Peyer's patch (tissue), 4 donors: ENCODE results near the gene IL17RB. TPM values are rescaled to one million over a fixed set of nuclear protein-coding genes. Genes with fewer than 3 reads are reported as not detected.

Experiments used
- DNase-seq, 3 donors: peaks; one replicate each; pipeline ENCODE4 v3.0.0-alpha.2; 2017 to 2019
- H3K27ac ChIP-seq, 4 donors: fragments of 200-600 bp; sonication (generic); one replicate each; pipeline ENCODE4 v1.5.1; 2016 to 2019
- H3K27me3 ChIP-seq, 2 donors: fragments of 200-600 bp; sonication (generic); one replicate each; pipeline ENCODE4 v1.5.1; 2019
- H3K36me3 ChIP-seq, 3 donors: fragments of 200-600 bp; sonication (generic); one replicate each; pipeline ENCODE4 v1.5.1; 2016 to 2019
- H3K4me1 ChIP-seq, 4 donors: fragments of 200-600 bp; sonication (generic); one replicate each; pipeline ENCODE4 v1.5.1; 2016 to 2019
- H3K4me3 ChIP-seq, 4 donors: fragments of 200-600 bp; sonication (generic); 1 replicate in 3 of 4; 2 replicates in 1 of 4; pipeline ENCODE4 v1.5.1; 2016 to 2019; ENCODE audit warnings: mild to moderate bottlenecking in 1 of 4
- H3K9me3 ChIP-seq, 4 donors: fragments of 200-600 bp; sonication (generic); one replicate each; pipeline ENCODE4 v1.5.1; 2016 to 2019; ENCODE audit warnings: mild to moderate bottlenecking in 1 of 4
- CTCF ChIP-seq, 6 experiments: fragments of 450-650 bp in 4 of 6; fragments of 200-600 bp in 2 of 6; sonication (generic) in 1 of 6; IDR thresholded peaks; one replicate each; pipeline ENCODE4 v1.5.1; 2017 to 2019; ENCODE audit warnings: antibody characterized with exemption in 6 of 6, mild to moderate bottlenecking in 3 of 6, moderate library complexity in 1 of 6
- POLR2A ChIP-seq, 2 donors: fragments of 450-650 bp; IDR thresholded peaks; one replicate each; pipeline ENCODE4 v1.5.1; 2017; ENCODE audit warnings: antibody characterized with exemption in 2 of 2, mild to moderate bottlenecking in 2 of 2, moderate library complexity in 2 of 2
- total RNA-seq, 4 donors: library from RNA; depleted of rRNA; stranded (reverse); fragments of >200 nt; gene quantifications; one replicate each; pipeline ENCODE4 v1.1.0, GENCODE V29; 2016

IL17RB gene
- total RNA-seq, 4 donors from 2014 or later, result 18.2 to 38.5 (median 32.4) TPM

DNA sequence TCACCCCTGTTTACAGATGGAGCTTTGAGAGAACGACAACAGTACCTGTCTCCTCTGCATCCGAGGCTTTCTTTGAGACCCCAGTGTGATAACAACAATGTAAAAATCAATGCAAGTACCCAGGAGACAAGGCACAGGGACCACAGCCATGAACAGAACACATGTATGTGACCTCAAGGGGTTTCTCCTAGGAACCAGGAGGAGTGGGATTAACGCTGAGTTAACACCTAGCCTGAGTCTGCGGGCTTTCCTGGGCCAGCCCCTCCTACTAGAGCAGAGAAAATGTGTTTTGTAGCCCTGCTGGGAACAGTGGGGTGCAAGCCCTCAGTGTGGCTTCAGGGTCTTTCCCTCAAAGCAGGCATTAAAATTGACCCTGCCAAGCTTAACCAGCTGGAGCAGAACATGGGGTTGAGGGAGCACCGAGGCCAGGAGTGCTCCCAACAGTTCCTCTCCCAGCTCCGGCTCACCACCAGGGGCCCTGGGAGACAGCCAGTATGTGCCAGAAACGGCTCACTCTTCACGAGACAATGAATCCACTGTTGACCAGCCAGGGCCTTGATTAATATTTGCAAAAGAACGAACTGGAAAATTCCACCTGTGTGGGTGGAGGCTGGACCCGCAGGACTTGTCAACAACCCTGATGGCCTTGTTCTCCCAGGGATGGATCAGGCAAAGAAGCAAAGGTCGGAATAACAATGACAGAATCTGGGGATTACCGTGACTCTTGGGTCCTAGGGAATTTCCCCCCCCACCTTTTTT lies 3.8 kb upstream of the IL17RB start:
- H3K27me3 ChIP-seq, result no peaks in the 10 kb centered on the region
- peak overlapping the region in 3 of 4 donors; percentile 43 to 97 (median 88) for H3K27ac ChIP-seq
- H3K36me3 ChIP-seq, result peaks cover 0 to 5% (median 0%) of the 10 kb centered on the region in 3 donors
- no peaks in the 10 kb centered on the region for H3K9me3 ChIP-seq
- TF ChIP-seq CTCF (IDR thresholded peaks at IDR 0.05) (peak in 3 of 6 experiments; percentile 45 to 61 (median 56)), POLR2A (IDR thresholded peaks at IDR 0.05) (peak in 1 of 2 donors; percentile 10)
- DNase-seq, result peak in 2 of 3 donors; percentile 76 to 80
- peak overlapping the region in 2 of 4 donors; percentile 33 to 82 for H3K4me3 ChIP-seq
- peaks cover 0 to 17% (median 7%) of the 10 kb centered on the region in 4 donors for H3K4me1 ChIP-seq

- H3K4me3 ChIP-seq, result peak overlapping the region in 2 of 4 donors; percentile 82 to 83
- peak overlapping the region in 3 of 4 donors; percentile 78 to 97 (median 88) for H3K27ac ChIP-seq
- H3K36me3 ChIP-seq, result peaks cover 0 to 5% (median 0%) of the 10 kb centered on the region in 3 donors
- DNase-seq, result no peak
- TF ChIP-seq CTCF (IDR thresholded peaks at IDR 0.05) (no peak), POLR2A (IDR thresholded peaks at IDR 0.05) (no peak)
- no peaks in the 10 kb centered on the region for H3K9me3 ChIP-seq
- H3K27me3 ChIP-seq, result no peaks in the 10 kb centered on the region
- H3K4me1 ChIP-seq, result peaks cover 0 to 17% (median 7%) of the 10 kb centered on the region in 4 donors
These were observed 2.9 kb upstream of the IL17RB start for GRCh38 chr3:53843195-53844177.

GRCh38 chr3:53844262-53845102 lies 1.9 kb upstream of the IL17RB start:
- Histone ChIP-seq H3K36me3 (peaks cover 0 to 4% (median 0%) of the 10 kb centered on the region in 3 donors), H3K27ac (peak overlapping the region in 3 of 4 donors; percentile 78 to 97 (median 88)), H3K4me3 (peak overlapping the region in 2 of 4 donors; percentile 82 to 83), H3K9me3 (no peaks in the 10 kb centered on the region), H3K27me3 (no peaks in the 10 kb centered on the region), H3K4me1 (peaks cover 0 to 17% (median 7%) of the 10 kb centered on the region in 4 donors)
- peak in 2 of 3 donors; percentile 70 to 77 for DNase-seq
- TF ChIP-seq POLR2A (IDR thresholded peaks at IDR 0.05), result peak in 1 of 2 donors; percentile 58
- no peak for TF ChIP-seq CTCF (IDR thresholded peaks at IDR 0.05)

- H3K4me1 ChIP-seq, result peaks cover 0 to 17% (median 7%) of the 10 kb centered on the region in 4 donors
- H3K36me3 ChIP-seq, result no peaks in the 10 kb centered on the region
- no peaks in the 10 kb centered on the region for H3K27me3 ChIP-seq
- DNase-seq, result peak in 2 of 3 donors; percentile 35 to 64
- no peaks in the 10 kb centered on the region for H3K9me3 ChIP-seq
- peak overlapping the region; percentile 58 to 97 (median 83) for H3K27ac ChIP-seq
- TF ChIP-seq POLR2A (IDR thresholded peaks at IDR 0.05) (no peak), CTCF (IDR thresholded peaks at IDR 0.05) (peak in 2 of 6 experiments; percentile 18 to 23)
- H3K4me3 ChIP-seq, result peak overlapping the region; percentile 43 to 83 (median 72)
These were observed 1.1 kb upstream of the IL17RB start for GRCh38 chr3:53845103-53845880.
